Coronary artery (tissue), 2 donors: ENCODE measurements around the gene ELMO3.

ENCODE experiments used
- DNase-seq: peaks from one replicate; pipeline ENCODE4 v3.0.0-alpha.2; 2017; ENCODE audit warnings: low spot score
- H3K27ac ChIP-seq, 2 donors: fragments of 200-600 bp; sonication (generic); one replicate each; pipeline ENCODE4 v1.5.1; 2016 to 2019
- H3K4me3 ChIP-seq: fragments of 200-600 bp; sonication (generic); 2 replicates; pipeline ENCODE4 v1.5.1; 2016; ENCODE audit warnings: mild to moderate bottlenecking, moderate library complexity
- CTCF ChIP-seq: fragments of 200-600 bp; sonication (generic); IDR thresholded peaks from one replicate; pipeline ENCODE4 v1.5.1; 2019; ENCODE audit warnings: antibody characterized with exemption

The ELMO3 gene

DNA sequence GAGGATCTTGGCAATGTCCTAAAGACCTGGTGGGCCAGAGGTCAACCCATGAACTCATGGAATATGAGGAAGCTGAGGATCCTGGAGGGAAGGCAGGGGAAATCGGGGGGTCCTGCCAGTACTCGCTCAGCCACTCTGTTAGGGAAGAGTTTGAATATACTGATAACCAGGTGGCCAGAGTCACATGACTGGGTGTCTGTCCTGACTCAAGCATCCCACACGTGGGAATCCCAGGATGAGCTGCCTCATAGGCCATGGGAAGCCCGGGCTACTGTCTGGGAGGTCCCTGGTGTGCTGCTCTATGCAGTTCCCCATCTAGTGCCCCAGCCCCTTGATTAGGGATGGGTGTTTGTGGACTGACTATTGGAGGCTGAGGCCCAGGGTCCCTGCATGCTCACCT lies 10.6 kb upstream of the ELMO3 start:
- no peak overlapping the region for H3K27ac ChIP-seq
- DNase-seq, result no peak
- TF ChIP-seq CTCF, result no peak
- no peak overlapping the region for H3K4me3 ChIP-seq

GRCh38 chr16:67188798-67189197 lies 10.1 kb upstream of the ELMO3 start:
- TF ChIP-seq CTCF, result no peak
- DNase-seq, result no peak
- Histone ChIP-seq H3K4me3 (no peak overlapping the region), H3K27ac (no peak overlapping the region)

- Histone ChIP-seq H3K4me3 (no peak within 1 kb of the TSS), H3K27ac (no peak within 1 kb of the TSS)
- TF ChIP-seq CTCF, result no peak
- no peak for DNase-seq
These were observed 8.9 kb upstream of the ELMO3 start, which contains the start of gene EXOC3L1 for GRCh38 chr16:67190041-67190440. EXOC3L1 (minus strand) TSS chr16:67190136; CDS start chr16:67189676, 460 bp downstream.

GRCh38 chr16:67190448-67191399 lies 8.2 kb upstream of the ELMO3 start:
- TF ChIP-seq CTCF, result no peak
- no peak overlapping the region for H3K27ac ChIP-seq
- no peak overlapping the region for H3K4me3 ChIP-seq
- DNase-seq, result no peak

GRCh38 chr16:67191411-67191994 lies 7.4 kb upstream of the ELMO3 start:
- TF ChIP-seq CTCF, result no peak
- DNase-seq, result no peak
- peak overlapping the region; percentile 96 for H3K4me3 ChIP-seq
- H3K27ac ChIP-seq, result no peak overlapping the region

GRCh38 chr16:67191995-67192681 lies 6.8 kb upstream of the ELMO3 start, which contains the start of gene E2F4:
E2F4 (plus strand) TSS chr16:67192155; CDS start chr16:67192228, 73 bp downstream.
- peak within 1 kb of the TSS; percentile 24 to 86 for H3K27ac ChIP-seq
- TF ChIP-seq CTCF, result no peak
- peak; percentile 93 for DNase-seq
- peak within 1 kb of the TSS; percentile 96 for H3K4me3 ChIP-seq
